ENCODE data around the gene USP48.

DNA sequence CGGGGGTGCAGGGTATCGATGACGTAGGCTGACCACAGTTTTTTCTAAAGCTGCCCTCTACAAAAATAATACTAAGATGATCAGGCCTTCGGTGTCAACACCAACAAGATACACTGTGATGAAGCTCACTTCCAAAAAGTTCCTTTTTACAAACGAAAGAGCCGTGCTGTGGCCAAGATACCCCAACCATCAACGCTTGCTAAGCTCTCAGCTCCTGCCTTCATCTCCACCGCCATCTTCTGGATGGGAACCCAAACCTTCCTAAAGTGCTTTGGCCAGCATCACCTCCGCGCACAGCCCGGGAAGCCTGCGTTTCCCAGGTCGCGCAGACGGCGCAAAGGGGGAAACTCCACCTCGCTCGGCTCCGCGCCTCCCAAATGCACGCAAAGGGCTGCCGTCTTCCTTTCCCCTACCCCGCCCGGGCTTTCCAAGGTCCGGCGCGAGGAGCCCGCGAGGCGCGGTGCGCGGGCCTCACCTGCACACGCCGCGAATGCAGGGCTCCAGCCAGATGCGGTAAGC is 541 bp downstream of the USP48 start:
- TF ChIP-seq ZNF302 (CRISPR knock-in tag; IDR thresholded peaks at IDR 0.05), result no peak
- no peak for TF ChIP-seq POLR2A (IDR thresholded peaks at IDR 0.05; ENCODE audit: low read length)
